Measurements from ENCODE around the gene CLASRP. TPM values are rescaled to one million over a fixed set of nuclear protein-coding genes. Genes with fewer than 3 reads are reported as not detected.
A peak's percentile ranks its signal among the peaks of the same experiment; 100 is the strongest.

CLASRP gene
- total RNA-seq, 2 donors from 2014 or later = 153 to 163 TPM

GRCh38 chr19:45074744-45075300 lies 36.0 kb downstream of the CLASRP start:
- H3K4me3 Mint-ChIP-seq = peak overlapping the region; percentile 63
- DNase-seq = no peak
- peaks cover 17% of the 10 kb centered on the region for H3K4me1 Mint-ChIP-seq
- H3K27ac Mint-ChIP-seq = peak overlapping the region; percentile 53
- H3K9me3 ChIP-seq (ENCODE audit: control insufficient read depth, low read length, poor library complexity, severe bottlenecking) = no peaks in the 10 kb centered on the region
- no peaks in the 10 kb centered on the region for H3K36me3 Mint-ChIP-seq (ENCODE audit: low read depth)
- ATAC-seq = no peak
- no peaks in the 10 kb centered on the region for H3K27me3 Mint-ChIP-seq

- DNase-seq (peak in 1 of 3 donors; percentile 19), ATAC-seq (peak; percentile 39)
- H3K9me3 ChIP-seq (ENCODE audit: control insufficient read depth, low read length, poor library complexity, severe bottlenecking) = no peaks in the 10 kb centered on the region
- no peaks in the 10 kb centered on the region for H3K27me3 Mint-ChIP-seq
- peaks cover 17% of the 10 kb centered on the region for H3K4me1 Mint-ChIP-seq
- H3K4me3 Mint-ChIP-seq = peak overlapping the region; percentile 87
- H3K36me3 Mint-ChIP-seq (ENCODE audit: low read depth) = no peaks in the 10 kb centered on the region
- H3K27ac Mint-ChIP-seq = no peak overlapping the region
Measured at GRCh38 chr19:45075301-45076028, 36.6 kb downstream of the CLASRP start.

GRCh38 chr19:45076029-45076850 lies 37.4 kb downstream of the CLASRP start, which contains the start of gene ZNF296:
Gene ZNF296, minus strand, starts transcription at chr19:45076478. Its CDS starts 105 bp downstream, at chr19:45076373.
- peak; percentile 78 for ATAC-seq
- Mint-ChIP-seq H3K27ac (peak within 1 kb of the TSS; percentile 77), H3K36me3 (ENCODE audit: low read depth) (no peaks in the 10 kb centered on the region), H3K27me3 (no peaks in the 10 kb centered on the region), H3K4me1 (peaks cover 19% of the 10 kb centered on the region), H3K4me3 (peak within 1 kb of the TSS; percentile 87)
- no peaks in the 10 kb centered on the region for H3K9me3 ChIP-seq (ENCODE audit: control insufficient read depth, low read length, poor library complexity, severe bottlenecking)
- peak; percentile 67 to 74 (median 71) for DNase-seq

GRCh38 chr19:45076851-45077730 lies 38.2 kb downstream of the CLASRP start:
- H3K4me1 Mint-ChIP-seq = peaks cover 27% of the 10 kb centered on the region

GRCh38 chr19:45078390-45079062 lies 39.7 kb downstream of the CLASRP start:
- Mint-ChIP-seq H3K36me3 (ENCODE audit: low read depth) (peaks cover 6% of the 10 kb centered on the region), H3K27ac (peak overlapping the region; percentile 97), H3K4me1 (peaks cover 29% of the 10 kb centered on the region), H3K27me3 (no peaks in the 10 kb centered on the region), H3K4me3 (peak overlapping the region; percentile 95)
- ATAC-seq = no peak
- DNase-seq = no peak
- no peaks in the 10 kb centered on the region for H3K9me3 ChIP-seq (ENCODE audit: control insufficient read depth, low read length, poor library complexity, severe bottlenecking)

More at GRCh38 chr19:45076851-45077730, 38.2 kb downstream of the CLASRP start:
- H3K27me3 Mint-ChIP-seq = no peaks in the 10 kb centered on the region
- H3K4me3 Mint-ChIP-seq = peak overlapping the region; percentile 87
- peak overlapping the region; percentile 77 for H3K27ac Mint-ChIP-seq
- DNase-seq (no peak), ATAC-seq (no peak)
- peaks cover 3% of the 10 kb centered on the region for H3K36me3 Mint-ChIP-seq (ENCODE audit: low read depth)
- no peaks in the 10 kb centered on the region for H3K9me3 ChIP-seq (ENCODE audit: control insufficient read depth, low read length, poor library complexity, severe bottlenecking)

- no peaks in the 10 kb centered on the region for H3K27me3 Mint-ChIP-seq
- DNase-seq (peak; percentile 63 to 74 (median 65)), ATAC-seq (peak; percentile 74)
- peaks cover 29% of the 10 kb centered on the region for H3K4me1 Mint-ChIP-seq
- H3K9me3 ChIP-seq (ENCODE audit: control insufficient read depth, low read length, poor library complexity, severe bottlenecking) = no peaks in the 10 kb centered on the region
- H3K36me3 Mint-ChIP-seq (ENCODE audit: low read depth) = peaks cover 6% of the 10 kb centered on the region
- peak within 1 kb of the TSS; percentile 95 for H3K4me3 Mint-ChIP-seq
- peak within 1 kb of the TSS; percentile 97 for H3K27ac Mint-ChIP-seq
Measured at GRCh38 chr19:45079063-45079910, 40.4 kb downstream of the CLASRP start, which contains the start of gene GEMIN7. Gene GEMIN7, plus strand, starts transcription at chr19:45079260. Its CDS starts 10,855 bp downstream, at chr19:45090115.

GRCh38 chr19:45079911-45080370 lies 41.1 kb downstream of the CLASRP start:
- no peaks in the 10 kb centered on the region for H3K9me3 ChIP-seq (ENCODE audit: control insufficient read depth, low read length, poor library complexity, severe bottlenecking)
- H3K27me3 Mint-ChIP-seq = no peaks in the 10 kb centered on the region

GRCh38 chr19:45082170-45082569 lies 43.3 kb downstream of the CLASRP start:
- no peaks in the 10 kb centered on the region for H3K27me3 Mint-ChIP-seq

More at GRCh38 chr19:45079911-45080370, 41.1 kb downstream of the CLASRP start:
- ATAC-seq (no peak), DNase-seq (no peak)
- peaks cover 29% of the 10 kb centered on the region for H3K4me1 Mint-ChIP-seq
- peak overlapping the region; percentile 97 for H3K27ac Mint-ChIP-seq
- H3K4me3 Mint-ChIP-seq = peak overlapping the region; percentile 95
- H3K36me3 Mint-ChIP-seq (ENCODE audit: low read depth) = peaks cover 6% of the 10 kb centered on the region

GRCh38 chr19:45086480-45086879 lies 47.6 kb downstream of the CLASRP start:
- peak overlapping the region; percentile 14 for H3K27ac Mint-ChIP-seq
- peaks cover 23% of the 10 kb centered on the region for H3K4me1 Mint-ChIP-seq
- DNase-seq (no peak), ATAC-seq (no peak)
- peaks cover 6% of the 10 kb centered on the region for H3K36me3 Mint-ChIP-seq (ENCODE audit: low read depth)
- no peaks in the 10 kb centered on the region for H3K9me3 ChIP-seq (ENCODE audit: control insufficient read depth, low read length, poor library complexity, severe bottlenecking)
- H3K4me3 Mint-ChIP-seq = no peak overlapping the region
- H3K27me3 Mint-ChIP-seq = no peaks in the 10 kb centered on the region

More at GRCh38 chr19:45082170-45082569, 43.3 kb downstream of the CLASRP start:
- Mint-ChIP-seq H3K4me1 (peaks cover 23% of the 10 kb centered on the region), H3K4me3 (peak overlapping the region; percentile 71), H3K36me3 (ENCODE audit: low read depth) (peaks cover 6% of the 10 kb centered on the region), H3K27ac (peak overlapping the region; percentile 72)
- DNase-seq = no peak
- no peaks in the 10 kb centered on the region for H3K9me3 ChIP-seq (ENCODE audit: control insufficient read depth, low read length, poor library complexity, severe bottlenecking)
- ATAC-seq = no peak

- DNase-seq = no peak
- peak overlapping the region; percentile 81 for H3K27ac Mint-ChIP-seq
- H3K4me3 Mint-ChIP-seq = peak overlapping the region; percentile 79
- H3K9me3 ChIP-seq (ENCODE audit: control insufficient read depth, low read length, poor library complexity, severe bottlenecking) = no peaks in the 10 kb centered on the region
- H3K4me1 Mint-ChIP-seq = peaks cover 17% of the 10 kb centered on the region
- H3K27me3 Mint-ChIP-seq = no peaks in the 10 kb centered on the region
- peak; percentile 20 for ATAC-seq
- H3K36me3 Mint-ChIP-seq (ENCODE audit: low read depth) = no peaks in the 10 kb centered on the region
Measured at GRCh38 chr19:45087531-45087930, 48.7 kb downstream of the CLASRP start.

- H3K4me1 Mint-ChIP-seq = peaks cover 36% of the 10 kb centered on the region
- no peaks in the 10 kb centered on the region for H3K27me3 Mint-ChIP-seq
- H3K36me3 Mint-ChIP-seq (ENCODE audit: low read depth) = no peaks in the 10 kb centered on the region
Measured at GRCh38 chr19:45090034-45090433, 51.2 kb downstream of the CLASRP start.

More at GRCh38 chr19:45090034-45090433, 51.2 kb downstream of the CLASRP start:
- no peak overlapping the region for H3K4me3 Mint-ChIP-seq
- no peak for ATAC-seq
- H3K27ac Mint-ChIP-seq = peak overlapping the region; percentile 99
- H3K9me3 ChIP-seq (ENCODE audit: control insufficient read depth, low read length, poor library complexity, severe bottlenecking) = no peaks in the 10 kb centered on the region
- DNase-seq = no peak
